ENCODE results near the gene KCNMA1.

Gene KCNMA1

DNA sequence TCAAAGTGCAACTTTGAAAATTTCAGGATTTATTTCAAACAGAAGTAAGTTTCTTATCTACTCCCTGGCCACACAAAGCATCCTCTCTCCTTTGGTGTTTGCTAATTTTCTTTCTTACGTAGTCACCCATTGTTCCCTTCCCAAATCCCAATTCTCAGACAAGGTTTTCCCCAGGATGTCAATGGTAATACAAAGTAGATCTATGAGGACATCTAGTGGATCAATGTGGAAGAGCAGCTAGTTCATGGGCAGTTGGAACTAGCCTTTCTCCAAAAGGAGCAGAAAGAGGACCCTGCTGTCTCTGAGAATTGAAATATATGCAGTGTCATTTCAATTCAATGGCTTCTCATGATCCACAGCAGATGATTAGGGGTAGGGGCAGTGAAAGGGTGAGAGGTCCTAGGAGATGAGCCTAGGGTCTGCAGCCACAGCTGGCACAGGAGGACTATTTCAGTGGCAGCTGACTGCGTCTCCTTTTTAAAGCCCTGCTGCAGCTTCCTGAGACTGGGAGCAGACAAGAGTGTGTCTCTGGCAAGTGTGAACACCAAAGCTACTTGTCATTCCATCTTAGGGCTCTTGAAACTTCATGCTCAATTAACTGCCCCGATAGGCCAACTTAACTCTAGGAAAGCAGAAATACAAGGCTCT, 632.6 kb downstream of the KCNMA1 start:
- Histone ChIP-seq H3K9me3 (replicated peaks in 1 of 2; ENCODE audit: control insufficient read depth in 2 of 2, insufficient read depth in 1 of 2, low read depth in 1 of 2, low read length in 2 of 2) (peaks cover 0 to 2% of the 10 kb centered on the region in 2 donors), H2BK120ac (ENCODE audit: low read depth, low read length) (no peak overlapping the region), H2AK5ac (ENCODE audit: low read depth, low read length) (no peak overlapping the region), H3K14ac (ENCODE audit: low read length) (no peak overlapping the region), H3K18ac (ENCODE audit: low read length) (no peak overlapping the region), H3K79me1 (ENCODE audit: low read depth, low read length) (no peaks in the 10 kb centered on the region), H4K91ac (ENCODE audit: low read depth, low read length, poor library complexity) (no peak overlapping the region), H3K23ac (ENCODE audit: low read depth, low read length, poor library complexity) (no peak overlapping the region), H2AFZ (ENCODE audit: low read length) (no peak overlapping the region), H3K4ac (ENCODE audit: low read length) (no peak overlapping the region), H3K27ac (replicated peaks; ENCODE audit: low read length) (no peak overlapping the region), H3K36me3 (replicated peaks in 1 of 2; ENCODE audit: control insufficient read depth in 2 of 2, insufficient read depth in 2 of 2, low read length in 2 of 2) (no peaks in the 10 kb centered on the region), H3K4me1 (ENCODE audit: control insufficient read depth in 2 of 2, insufficient read depth in 1 of 2, low read depth in 1 of 2, low read length in 2 of 2) (no peaks in the 10 kb centered on the region), H3K4me2 (ENCODE audit: insufficient read depth, low read length, poor library complexity, severe bottlenecking) (no peak overlapping the region), H2BK5ac (ENCODE audit: low read length) (no peak overlapping the region), H4K8ac (ENCODE audit: low read depth, low read length) (no peak overlapping the region), H3K4me3 (ENCODE audit: low read length in 2 of 2) (no peak overlapping the region), H2BK12ac (ENCODE audit: low read length) (no peak overlapping the region), H3K9ac (ENCODE audit: low read depth, low read length, poor library complexity) (no peak overlapping the region), H2BK15ac (ENCODE audit: low read length) (no peak overlapping the region), H3K27me3 (ENCODE audit: control insufficient read depth in 3 of 3, insufficient read depth in 3 of 3, low read depth in 1 of 3, low read length in 3 of 3) (no peaks in the 10 kb centered on the region)
- peak; percentile 72 for DNase-seq (ENCODE audit: low spot score)
- WGBS, 2 donors (ENCODE audit: extremely low coverage in 2 of 2, insufficient read length in 2 of 2, insufficient replicate concordance in 1 of 2) = no CpG with 5 or more reads among the region's 3 CpGs

DNA sequence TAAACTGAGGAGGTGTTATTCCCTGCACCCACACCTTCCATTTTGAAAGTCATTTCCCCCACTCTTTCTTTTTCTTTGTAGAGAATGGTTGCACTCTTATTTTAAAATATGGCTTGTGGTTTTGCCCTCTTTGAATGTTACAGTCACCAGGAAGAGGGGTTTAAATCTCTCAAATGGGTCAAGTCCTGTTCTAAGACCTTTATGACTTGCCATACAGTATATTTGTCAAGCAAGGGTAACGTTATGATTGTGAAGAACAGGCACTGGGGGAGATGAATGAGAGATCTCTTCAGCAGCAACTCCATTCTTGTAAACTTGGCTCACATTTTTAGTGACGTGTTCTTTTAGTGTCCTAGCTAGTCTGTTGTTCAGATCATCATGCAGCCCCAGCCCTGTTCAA, 634.7 kb downstream of the KCNMA1 start:
- Histone ChIP-seq H3K27ac (replicated peaks; ENCODE audit: low read length) (no peak overlapping the region), H2BK5ac (ENCODE audit: low read length) (no peak overlapping the region), H2AK5ac (ENCODE audit: low read depth, low read length) (no peak overlapping the region), H2BK120ac (ENCODE audit: low read depth, low read length) (no peak overlapping the region), H3K27me3 (ENCODE audit: control insufficient read depth in 3 of 3, insufficient read depth in 3 of 3, low read depth in 1 of 3, low read length in 3 of 3) (no peaks in the 10 kb centered on the region), H3K9ac (ENCODE audit: low read depth, low read length, poor library complexity) (no peak overlapping the region), H3K4ac (ENCODE audit: low read length) (no peak overlapping the region), H3K4me1 (ENCODE audit: control insufficient read depth in 2 of 2, insufficient read depth in 1 of 2, low read depth in 1 of 2, low read length in 2 of 2) (no peaks in the 10 kb centered on the region), H3K4me3 (ENCODE audit: low read length in 2 of 2) (no peak overlapping the region), H3K18ac (ENCODE audit: low read length) (no peak overlapping the region), H3K36me3 (replicated peaks in 1 of 2; ENCODE audit: control insufficient read depth in 2 of 2, insufficient read depth in 2 of 2, low read length in 2 of 2) (no peaks in the 10 kb centered on the region), H3K4me2 (ENCODE audit: insufficient read depth, low read length, poor library complexity, severe bottlenecking) (no peak overlapping the region), H3K79me1 (ENCODE audit: low read depth, low read length) (no peaks in the 10 kb centered on the region), H3K14ac (ENCODE audit: low read length) (no peak overlapping the region), H3K9me3 (replicated peaks in 1 of 2; ENCODE audit: control insufficient read depth in 2 of 2, insufficient read depth in 1 of 2, low read depth in 1 of 2, low read length in 2 of 2) (peaks cover 0 to 2% of the 10 kb centered on the region in 2 donors), H4K91ac (ENCODE audit: low read depth, low read length, poor library complexity) (no peak overlapping the region), H2AFZ (ENCODE audit: low read length) (no peak overlapping the region), H3K23ac (ENCODE audit: low read depth, low read length, poor library complexity) (no peak overlapping the region), H4K8ac (ENCODE audit: low read depth, low read length) (no peak overlapping the region), H2BK12ac (ENCODE audit: low read length) (no peak overlapping the region), H2BK15ac (ENCODE audit: low read length) (no peak overlapping the region)
- WGBS, 2 donors (ENCODE audit: extremely low coverage in 2 of 2, insufficient read length in 2 of 2, insufficient replicate concordance in 1 of 2) = no CpG with 5 or more reads among the region's 2 CpGs
- no peak for DNase-seq (ENCODE audit: low spot score)

DNA sequence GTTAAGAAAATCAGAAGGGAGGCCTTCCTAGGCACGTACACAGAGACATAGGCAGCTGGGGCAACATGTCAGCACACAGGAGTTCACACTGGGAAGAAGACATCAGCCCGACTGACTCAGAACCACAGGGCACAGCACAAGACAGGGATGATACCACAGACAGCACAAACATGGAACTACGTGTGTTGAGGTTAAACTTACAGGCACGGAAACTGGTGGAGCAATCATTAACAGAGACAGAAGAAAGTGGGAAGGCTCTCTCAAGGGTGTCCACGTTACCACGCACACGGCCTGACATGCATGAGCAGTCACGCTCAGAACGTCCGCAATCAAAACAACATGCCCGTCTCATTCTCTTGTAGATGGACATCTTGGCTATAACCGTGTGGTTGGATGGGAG, 636.4 kb downstream of the KCNMA1 start:
- no peak overlapping the region for H3K4me3 ChIP-seq (ENCODE audit: low read length in 2 of 2)
- no CpG with 5 or more reads among the region's 12 CpGs for WGBS, 2 donors (ENCODE audit: extremely low coverage in 2 of 2, insufficient read length in 2 of 2, insufficient replicate concordance in 1 of 2)

DNA sequence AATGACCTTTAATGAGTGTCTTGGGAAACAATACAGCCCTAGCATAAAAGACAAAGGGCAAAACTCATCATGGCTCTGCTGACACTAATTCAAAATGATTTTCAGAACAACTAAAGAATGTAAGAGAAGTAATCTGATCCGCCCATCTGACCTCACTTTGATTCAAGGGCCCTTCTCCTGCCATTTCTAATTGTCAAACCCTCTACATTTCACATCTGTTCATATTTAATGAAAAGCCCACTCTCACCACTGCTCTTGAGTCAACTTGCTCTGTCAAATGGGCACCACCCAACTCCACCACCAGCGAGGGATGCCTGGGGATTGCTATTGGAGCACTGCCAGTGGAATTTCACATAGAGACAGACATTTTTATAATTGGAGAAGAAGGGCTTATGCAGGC, 639.2 kb downstream of the KCNMA1 start:
- DNase-seq (ENCODE audit: low spot score) = no peak
- no peak overlapping the region for H3K27ac ChIP-seq (replicated peaks; ENCODE audit: low read length)

More for the DNA sequence above, 636.4 kb downstream of the KCNMA1 start:
- Histone ChIP-seq H3K4me2 (ENCODE audit: insufficient read depth, low read length, poor library complexity, severe bottlenecking) (no peak overlapping the region), H2AFZ (ENCODE audit: low read length) (no peak overlapping the region), H2AK5ac (ENCODE audit: low read depth, low read length) (no peak overlapping the region), H2BK120ac (ENCODE audit: low read depth, low read length) (no peak overlapping the region), H4K8ac (ENCODE audit: low read depth, low read length) (no peak overlapping the region), H2BK12ac (ENCODE audit: low read length) (no peak overlapping the region), H3K18ac (ENCODE audit: low read length) (no peak overlapping the region), H3K27ac (replicated peaks; ENCODE audit: low read length) (no peak overlapping the region), H3K9me3 (replicated peaks in 1 of 2; ENCODE audit: control insufficient read depth in 2 of 2, insufficient read depth in 1 of 2, low read depth in 1 of 2, low read length in 2 of 2) (no peaks in the 10 kb centered on the region), H3K4ac (ENCODE audit: low read length) (no peak overlapping the region), H3K36me3 (replicated peaks in 1 of 2; ENCODE audit: control insufficient read depth in 2 of 2, insufficient read depth in 2 of 2, low read length in 2 of 2) (no peaks in the 10 kb centered on the region), H3K9ac (ENCODE audit: low read depth, low read length, poor library complexity) (no peak overlapping the region), H3K23ac (ENCODE audit: low read depth, low read length, poor library complexity) (no peak overlapping the region), H4K91ac (ENCODE audit: low read depth, low read length, poor library complexity) (no peak overlapping the region), H3K79me1 (ENCODE audit: low read depth, low read length) (no peaks in the 10 kb centered on the region), H3K4me1 (ENCODE audit: control insufficient read depth in 2 of 2, insufficient read depth in 1 of 2, low read depth in 1 of 2, low read length in 2 of 2) (no peaks in the 10 kb centered on the region), H3K27me3 (ENCODE audit: control insufficient read depth in 3 of 3, insufficient read depth in 3 of 3, low read depth in 1 of 3, low read length in 3 of 3) (no peaks in the 10 kb centered on the region), H2BK5ac (ENCODE audit: low read length) (no peak overlapping the region), H3K14ac (ENCODE audit: low read length) (no peak overlapping the region), H2BK15ac (ENCODE audit: low read length) (no peak overlapping the region)
- no peak for DNase-seq (ENCODE audit: low spot score)

More for the DNA sequence above, 639.2 kb downstream of the KCNMA1 start:
- Histone ChIP-seq H3K4me3 (ENCODE audit: low read length in 2 of 2) (no peak overlapping the region), H3K23ac (ENCODE audit: low read depth, low read length, poor library complexity) (no peak overlapping the region), H2AK5ac (ENCODE audit: low read depth, low read length) (no peak overlapping the region), H3K9ac (ENCODE audit: low read depth, low read length, poor library complexity) (no peak overlapping the region), H3K79me1 (ENCODE audit: low read depth, low read length) (no peaks in the 10 kb centered on the region), H3K9me3 (replicated peaks in 1 of 2; ENCODE audit: control insufficient read depth in 2 of 2, insufficient read depth in 1 of 2, low read depth in 1 of 2, low read length in 2 of 2) (no peaks in the 10 kb centered on the region), H4K91ac (ENCODE audit: low read depth, low read length, poor library complexity) (no peak overlapping the region), H3K4ac (ENCODE audit: low read length) (no peak overlapping the region), H2AFZ (ENCODE audit: low read length) (no peak overlapping the region), H4K8ac (ENCODE audit: low read depth, low read length) (no peak overlapping the region), H3K4me1 (ENCODE audit: control insufficient read depth in 2 of 2, insufficient read depth in 1 of 2, low read depth in 1 of 2, low read length in 2 of 2) (no peaks in the 10 kb centered on the region), H3K4me2 (ENCODE audit: insufficient read depth, low read length, poor library complexity, severe bottlenecking) (no peak overlapping the region), H3K36me3 (replicated peaks in 1 of 2; ENCODE audit: control insufficient read depth in 2 of 2, insufficient read depth in 2 of 2, low read length in 2 of 2) (no peaks in the 10 kb centered on the region), H2BK12ac (ENCODE audit: low read length) (no peak overlapping the region), H3K27me3 (ENCODE audit: control insufficient read depth in 3 of 3, insufficient read depth in 3 of 3, low read depth in 1 of 3, low read length in 3 of 3) (no peaks in the 10 kb centered on the region), H2BK15ac (ENCODE audit: low read length) (no peak overlapping the region), H2BK5ac (ENCODE audit: low read length) (no peak overlapping the region), H3K14ac (ENCODE audit: low read length) (no peak overlapping the region), H2BK120ac (ENCODE audit: low read depth, low read length) (no peak overlapping the region), H3K18ac (ENCODE audit: low read length) (no peak overlapping the region)
- WGBS, 2 donors (ENCODE audit: extremely low coverage in 2 of 2, insufficient read length in 2 of 2, insufficient replicate concordance in 1 of 2) = no CpG with 5 or more reads among the region's 2 CpGs

All from neuronal stem cell (in vitro differentiated cells).